ENCODE results near the gene ITPA. TPM values are rescaled to one million over a fixed set of nuclear protein-coding genes. Genes with fewer than 3 reads are reported as not detected.

ITPA gene
- total RNA-seq, 1 donor from 2014 or later = 43.4 TPM

DNA sequence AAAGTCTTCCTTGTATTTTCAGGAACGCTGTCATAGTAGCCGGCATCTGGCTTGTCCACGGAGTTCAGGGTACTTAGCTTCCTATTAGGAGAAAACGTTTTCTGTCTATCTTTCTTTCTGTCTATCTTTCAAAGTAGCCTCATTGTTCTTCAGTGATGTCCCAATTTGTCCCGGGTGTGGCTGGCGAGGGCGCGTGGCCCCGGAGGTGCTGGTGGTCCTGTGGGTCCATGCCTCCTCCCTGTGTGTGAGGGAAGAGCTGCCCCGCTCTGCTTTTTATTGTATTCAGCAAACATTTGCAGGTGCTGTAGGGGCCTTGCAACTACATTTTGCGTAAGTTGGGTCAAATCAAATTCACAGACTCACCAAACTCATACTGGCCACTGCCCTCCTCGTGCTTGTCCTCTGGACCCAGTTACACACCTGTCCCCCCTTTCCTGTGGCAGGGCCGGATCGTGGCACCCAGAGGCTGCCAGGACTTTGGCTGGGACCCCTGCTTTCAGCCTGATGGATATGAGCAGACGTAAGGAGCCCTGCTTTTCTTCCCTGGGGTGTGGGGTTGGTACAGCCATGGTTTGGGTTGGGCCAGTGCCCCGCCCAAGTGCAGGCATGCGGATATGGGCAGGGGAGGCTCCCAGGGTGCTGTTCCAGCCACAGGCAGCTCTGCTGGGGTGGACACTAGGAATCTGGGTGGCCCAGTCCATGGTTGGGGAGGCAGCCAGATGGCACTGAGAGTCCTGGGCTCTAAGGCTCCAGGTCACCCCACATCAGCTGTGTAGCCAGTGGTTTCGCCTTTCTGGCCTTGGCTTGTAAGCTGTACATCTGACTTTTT, 12.3 kb downstream of the ITPA start:
- DNase-seq (ENCODE audit: low spot score) = no peak
- no peaks in the 10 kb centered on the region for H3K9me3 Mint-ChIP-seq (ENCODE audit: low read depth)
- no peak overlapping the region for H3K4me3 Mint-ChIP-seq (ENCODE audit: unreplicated experiment)
- H3K4me1 Mint-ChIP-seq (ENCODE audit: low read depth) = peaks cover 8% of the 10 kb centered on the region
- H3K27ac Mint-ChIP-seq (ENCODE audit: unreplicated experiment) = no peak overlapping the region
- H3K36me3 Mint-ChIP-seq (ENCODE audit: low read depth) = peaks cover 7% of the 10 kb centered on the region
- TF ChIP-seq, protein P1, sequence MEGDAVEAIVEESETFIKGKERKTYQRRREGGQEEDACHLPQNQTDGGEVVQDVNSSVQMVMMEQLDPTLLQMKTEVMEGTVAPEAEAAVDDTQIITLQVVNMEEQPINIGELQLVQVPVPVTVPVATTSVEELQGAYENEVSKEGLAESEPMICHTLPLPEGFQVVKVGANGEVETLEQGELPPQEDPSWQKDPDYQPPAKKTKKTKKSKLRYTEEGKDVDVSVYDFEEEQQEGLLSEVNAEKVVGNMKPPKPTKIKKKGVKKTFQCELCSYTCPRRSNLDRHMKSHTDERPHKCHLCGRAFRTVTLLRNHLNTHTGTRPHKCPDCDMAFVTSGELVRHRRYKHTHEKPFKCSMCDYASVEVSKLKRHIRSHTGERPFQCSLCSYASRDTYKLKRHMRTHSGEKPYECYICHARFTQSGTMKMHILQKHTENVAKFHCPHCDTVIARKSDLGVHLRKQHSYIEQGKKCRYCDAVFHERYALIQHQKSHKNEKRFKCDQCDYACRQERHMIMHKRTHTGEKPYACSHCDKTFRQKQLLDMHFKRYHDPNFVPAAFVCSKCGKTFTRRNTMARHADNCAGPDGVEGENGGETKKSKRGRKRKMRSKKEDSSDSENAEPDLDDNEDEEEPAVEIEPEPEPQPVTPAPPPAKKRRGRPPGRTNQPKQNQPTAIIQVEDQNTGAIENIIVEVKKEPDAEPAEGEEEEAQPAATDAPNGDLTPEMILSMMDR (IDR thresholded peaks at IDR 0.05) = no peak
- H3K27me3 Mint-ChIP-seq (ENCODE audit: low read depth) = no peaks in the 10 kb centered on the region

DNA sequence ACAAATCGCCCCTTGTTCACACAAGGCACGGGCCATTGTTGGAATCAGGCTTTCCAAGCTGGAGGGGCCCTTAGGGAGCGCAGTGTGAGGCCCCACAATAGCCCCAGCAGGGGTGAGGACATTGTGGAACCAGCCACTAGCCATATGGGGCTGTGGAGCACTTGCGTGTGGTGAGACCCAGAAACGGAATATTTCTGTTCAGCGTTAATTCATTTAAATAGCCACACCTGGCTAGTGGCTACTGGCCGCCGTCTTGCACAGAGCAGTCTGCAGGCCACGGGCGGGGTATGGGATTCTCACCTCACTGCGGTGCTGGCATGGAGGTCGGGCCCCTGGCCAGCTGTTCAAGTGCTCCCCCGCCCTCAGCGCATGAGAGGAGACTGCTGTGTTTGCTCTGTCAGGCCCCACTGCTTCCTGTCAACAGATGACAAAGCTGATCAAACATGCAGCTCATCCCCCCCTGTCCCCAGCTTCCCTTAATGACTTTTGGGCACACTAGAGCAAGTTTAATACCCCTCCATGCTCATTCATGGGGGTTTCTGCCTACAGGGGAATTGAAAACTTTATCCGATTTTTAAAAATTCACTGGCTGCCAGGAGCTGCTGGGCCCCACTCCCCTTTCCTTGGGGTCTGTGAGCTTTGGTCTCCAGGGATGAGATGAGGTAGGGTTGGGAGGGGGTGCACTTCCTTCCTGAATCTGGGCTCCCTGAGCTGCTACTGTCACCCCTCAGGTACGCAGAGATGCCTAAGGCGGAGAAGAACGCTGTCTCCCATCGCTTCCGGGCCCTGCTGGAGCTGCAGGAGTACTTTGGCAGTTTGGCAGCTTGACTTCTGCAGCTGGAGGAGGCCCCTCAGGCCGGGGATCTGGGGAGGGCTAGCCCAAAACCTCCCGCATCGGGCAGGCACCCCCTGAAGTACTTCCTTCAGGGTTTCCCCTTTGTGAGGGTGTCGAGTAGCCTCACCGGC, 13.6 kb downstream of the ITPA start:
- H3K4me1 Mint-ChIP-seq (ENCODE audit: low read depth) = peaks cover 13% of the 10 kb centered on the region
- H3K36me3 Mint-ChIP-seq (ENCODE audit: low read depth) = peaks cover 7% of the 10 kb centered on the region
- H3K27ac Mint-ChIP-seq (ENCODE audit: unreplicated experiment) = no peak overlapping the region
- H3K4me3 Mint-ChIP-seq (ENCODE audit: unreplicated experiment) = no peak overlapping the region
- no peak for DNase-seq (ENCODE audit: low spot score)
- TF ChIP-seq, protein P1 (IDR thresholded peaks at IDR 0.05) = no peak
- no peaks in the 10 kb centered on the region for H3K27me3 Mint-ChIP-seq (ENCODE audit: low read depth)
- no peaks in the 10 kb centered on the region for H3K9me3 Mint-ChIP-seq (ENCODE audit: low read depth)

DNA sequence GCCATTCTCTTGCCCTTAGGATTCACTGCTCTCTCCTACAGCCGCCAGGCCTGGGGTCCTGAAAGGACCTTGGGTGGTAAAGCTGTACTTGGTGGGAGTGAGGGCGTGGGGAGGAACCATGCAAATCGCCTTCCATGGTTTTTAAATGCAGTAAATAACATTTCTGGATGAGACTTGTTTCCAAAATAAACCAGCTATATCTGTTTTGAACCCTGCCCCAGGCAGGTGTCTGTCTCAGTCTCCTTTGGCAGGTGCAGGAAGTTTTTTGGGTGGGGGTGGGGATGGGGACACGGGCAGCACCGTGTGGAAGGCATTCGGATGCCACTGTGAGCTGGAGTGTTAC, 14.3 kb downstream of the ITPA start:
- Mint-ChIP-seq H3K9me3 (ENCODE audit: low read depth) (no peaks in the 10 kb centered on the region), H3K27ac (ENCODE audit: unreplicated experiment) (no peak overlapping the region), H3K4me1 (ENCODE audit: low read depth) (peaks cover 13% of the 10 kb centered on the region), H3K27me3 (ENCODE audit: low read depth) (no peaks in the 10 kb centered on the region), H3K4me3 (ENCODE audit: unreplicated experiment) (no peak overlapping the region), H3K36me3 (ENCODE audit: low read depth) (peaks cover 7% of the 10 kb centered on the region)
- TF ChIP-seq, protein P1 (IDR thresholded peaks at IDR 0.05) = no peak
- DNase-seq (ENCODE audit: low spot score) = no peak

DNA sequence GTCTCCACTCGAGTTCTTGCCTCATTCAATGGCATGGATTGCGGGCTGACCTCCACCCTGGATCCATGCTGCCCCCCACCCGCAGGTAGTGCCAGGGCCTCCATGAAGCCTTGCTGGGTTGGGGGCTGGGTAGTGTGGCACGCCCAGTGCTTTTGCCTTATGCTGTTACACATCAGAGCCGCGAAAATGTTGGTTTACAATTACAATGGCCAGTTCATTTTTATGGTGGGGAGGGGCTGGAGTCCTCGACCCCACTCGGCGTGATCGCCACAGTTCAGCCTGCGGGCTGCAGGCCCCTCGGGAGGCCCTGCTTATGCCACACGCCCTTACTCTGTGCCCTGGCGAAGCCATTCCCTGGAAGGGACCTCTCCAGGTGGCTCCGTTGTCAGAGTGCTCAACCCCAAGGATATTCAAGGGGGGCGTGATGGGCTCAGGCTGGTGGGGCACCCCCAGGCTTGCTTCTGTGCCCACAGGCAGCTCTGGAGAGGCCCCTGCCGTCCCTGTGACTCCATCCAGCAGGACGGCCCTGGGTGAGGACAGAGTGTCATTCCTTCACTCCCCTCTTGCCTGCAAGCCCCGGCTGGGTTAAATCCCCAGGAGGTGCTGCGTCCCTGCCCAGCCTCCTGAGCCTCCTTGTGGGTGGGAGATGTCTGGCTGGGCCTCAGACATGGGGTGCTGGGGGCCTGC, 14.8 kb downstream of the ITPA start:
- no peaks in the 10 kb centered on the region for H3K9me3 Mint-ChIP-seq (ENCODE audit: low read depth)
- peaks cover 13% of the 10 kb centered on the region for H3K4me1 Mint-ChIP-seq (ENCODE audit: low read depth)
- TF ChIP-seq, protein P1 (IDR thresholded peaks at IDR 0.05) = no peak
- no peaks in the 10 kb centered on the region for H3K27me3 Mint-ChIP-seq (ENCODE audit: low read depth)
- DNase-seq (ENCODE audit: low spot score) = no peak
- H3K4me3 Mint-ChIP-seq (ENCODE audit: unreplicated experiment) = no peak overlapping the region
- H3K36me3 Mint-ChIP-seq (ENCODE audit: low read depth) = peaks cover 7% of the 10 kb centered on the region
- H3K27ac Mint-ChIP-seq (ENCODE audit: unreplicated experiment) = no peak overlapping the region

All from chondrocyte (in vitro differentiated cells).